Measurements from ENCODE around the gene LY6G5C. TPM values are rescaled to one million over a fixed set of nuclear protein-coding genes. Genes with fewer than 3 reads are reported as not detected.

Gene LY6G5C
- total and polyA plus RNA-seq, 9 of the 15 experiments (the other 6 are each of a cell fraction or from before 2014, with no cell fraction given), result 0.10 to 0.67 (median 0.46) TPM; not detected in 4

GRCh38 chr6:31680226-31681134 is at the start of gene LY6G5C (continued):
- TF ChIP-seq SREBF1 (IDR thresholded peaks at IDR 0.05; ENCODE audit: borderline replicate concordance, low read depth, low read length), result no peak
- TF ChIP-seq TCF15 (CRISPR knock-in tag; IDR thresholded peaks at IDR 0.05), result no peak
- no peak for TF ChIP-seq ZBTB40 (IDR thresholded peaks at IDR 0.05)
- no peak for TF ChIP-seq ZBTB40 (CRISPR knock-in tag; IDR thresholded peaks at IDR 0.05)
- no peak for TF ChIP-seq CBFB (CRISPR knock-in tag; IDR thresholded peaks at IDR 0.05)
- no peak for TF ChIP-seq CBX8 (IDR thresholded peaks at IDR 0.05; ENCODE audit: borderline replicate concordance, extremely low read depth, low read depth, low read length, poor library complexity, severe bottlenecking)
- TF ChIP-seq SMARCC2 (IDR thresholded peaks at IDR 0.05; ENCODE audit: low read depth), result no peak
- TF ChIP-seq JUN (IDR thresholded peaks at IDR 0.05; ENCODE audit: borderline replicate concordance, low read depth, low read length), result peak; percentile 58; the same call in 1 of the 2 replicates
- TF ChIP-seq JUN (CRISPR knock-in tag; IDR thresholded peaks at IDR 0.05; ENCODE audit: borderline replicate concordance), result 0 out of 2 replicates have a peak, but pooled peaks have one; percentile 54
- no peak for TF ChIP-seq EWSR1 (IDR thresholded peaks at IDR 0.05; ENCODE audit: borderline replicate concordance, low read depth, partially characterized antibody)
- TF ChIP-seq WHSC1 (IDR thresholded peaks at IDR 0.05; ENCODE audit: low read length), result no peak
- no peak for TF ChIP-seq RFX5 (IDR thresholded peaks at IDR 0.05; ENCODE audit: low read depth, low read length)
